Hepatic stellate cell (primary cell): ENCODE results near the gene ATF7IP.

ENCODE experiments used
- DNase-seq: peaks from one replicate; pipeline ENCODE4 v3.0.0; 2011; ENCODE audit warnings: low spot score

ATF7IP gene

GRCh38 chr12:14505626-14506596, 140.4 kb downstream of the ATF7IP start:
- DNase-seq, result no peak

- DNase-seq, result no peak
These were observed 145.1 kb downstream of the ATF7IP start for GRCh38 chr12:14510574-14510973.

GRCh38 chr12:14514154-14514842, 148.8 kb downstream of the ATF7IP start:
- DNase-seq, result peak; percentile 12

- no peak for DNase-seq
These were observed 149.5 kb downstream of the ATF7IP start for GRCh38 chr12:14514946-14515345.

DNA sequence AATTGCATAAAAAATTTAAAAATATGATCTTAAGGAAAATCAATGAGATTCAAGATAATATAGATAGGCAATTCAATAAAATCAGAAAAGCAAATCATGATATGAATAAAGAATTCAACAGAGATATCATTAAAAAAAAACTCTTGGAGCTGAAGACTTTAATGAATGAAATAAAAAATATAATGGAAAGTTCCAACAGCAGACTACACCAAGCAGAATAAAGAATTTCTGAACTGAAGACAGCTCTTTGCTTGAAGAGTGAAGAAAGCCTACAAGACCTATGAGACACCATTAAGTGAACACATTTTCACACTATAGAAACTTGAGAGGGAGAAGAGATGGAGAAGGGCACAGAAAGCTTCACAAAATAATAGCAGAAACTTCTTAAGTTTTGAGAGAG, 156.3 kb downstream of the ATF7IP start:
- DNase-seq, result no peak

DNA sequence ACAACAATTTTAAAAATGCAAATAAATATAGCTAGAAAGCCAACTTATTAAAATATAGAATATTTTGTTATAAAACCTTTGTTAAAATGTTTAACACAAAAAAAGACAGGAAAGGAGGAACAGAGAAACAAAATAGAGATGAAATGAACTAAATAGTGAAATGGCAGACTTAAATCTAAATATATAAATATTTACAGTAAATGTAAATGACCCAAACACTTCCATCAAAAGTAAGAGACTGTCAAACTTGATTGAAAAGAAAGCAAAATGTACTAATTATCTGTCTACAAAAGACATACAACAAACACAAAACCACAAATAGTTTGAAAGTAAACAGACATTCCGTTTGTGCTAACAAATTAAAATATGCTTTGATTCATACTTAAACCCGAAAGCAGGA, 160.5 kb downstream of the ATF7IP start:
- no peak for DNase-seq

DNA sequence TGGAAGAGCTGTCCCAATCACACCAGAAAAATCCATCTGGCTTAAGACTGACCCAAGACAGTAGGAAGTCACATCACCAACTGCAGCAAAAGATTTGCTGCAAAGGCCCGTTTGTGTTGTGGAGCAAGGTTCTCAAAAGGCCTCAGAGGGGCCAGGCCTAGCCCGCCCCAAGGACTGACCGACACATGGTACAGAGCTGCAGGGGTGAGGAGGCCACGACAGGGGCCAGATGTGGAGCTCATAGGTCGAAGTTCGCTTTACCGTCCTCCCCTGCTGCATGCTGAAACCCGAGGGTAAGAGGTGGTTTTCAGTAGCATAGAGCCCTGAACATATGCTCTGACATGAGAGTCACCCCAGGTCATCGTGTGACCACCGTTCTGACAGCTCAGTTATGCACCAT, 166.7 kb downstream of the ATF7IP start:
- no peak for DNase-seq

- no peak for DNase-seq
These were observed 171.6 kb downstream of the ATF7IP start for GRCh38 chr12:14537088-14537487.

DNA sequence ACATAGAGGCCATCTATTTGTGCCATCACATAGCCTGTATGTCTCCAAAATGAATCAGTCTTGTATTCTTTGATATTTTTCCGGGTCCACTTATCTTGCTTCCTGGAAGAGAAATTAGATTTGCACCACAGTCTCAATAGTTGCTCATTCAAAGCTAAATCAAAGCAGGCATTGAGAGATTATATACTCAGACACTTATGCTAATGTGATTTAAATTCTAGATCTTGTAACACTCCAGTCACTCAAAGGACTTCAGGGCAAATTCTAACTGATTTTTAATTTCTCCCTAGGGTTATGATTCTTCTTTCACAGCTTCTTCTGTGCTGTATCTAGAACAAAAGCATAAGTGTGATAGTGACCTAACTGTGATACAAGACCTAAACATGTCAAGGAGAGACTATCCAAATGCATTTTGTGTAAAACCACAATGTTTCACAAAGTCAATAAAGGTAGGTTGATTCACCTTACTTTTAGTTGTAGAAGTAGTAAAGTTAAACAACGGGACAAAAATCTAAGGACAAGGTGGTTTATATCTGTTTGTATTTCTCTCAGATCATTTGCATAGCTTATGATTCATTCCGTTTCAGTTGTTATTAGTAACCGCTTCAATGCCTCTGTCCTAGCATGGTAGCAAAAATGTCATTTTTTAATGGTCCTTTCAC, 175.4 kb downstream of the ATF7IP start:
- DNase-seq, result no peak

- DNase-seq, result no peak
These were observed 180.0 kb downstream of the ATF7IP start for GRCh38 chr12:14545144-14546124.

- no peak for DNase-seq
These were observed 182.1 kb downstream of the ATF7IP start for GRCh38 chr12:14547571-14547970.

DNA sequence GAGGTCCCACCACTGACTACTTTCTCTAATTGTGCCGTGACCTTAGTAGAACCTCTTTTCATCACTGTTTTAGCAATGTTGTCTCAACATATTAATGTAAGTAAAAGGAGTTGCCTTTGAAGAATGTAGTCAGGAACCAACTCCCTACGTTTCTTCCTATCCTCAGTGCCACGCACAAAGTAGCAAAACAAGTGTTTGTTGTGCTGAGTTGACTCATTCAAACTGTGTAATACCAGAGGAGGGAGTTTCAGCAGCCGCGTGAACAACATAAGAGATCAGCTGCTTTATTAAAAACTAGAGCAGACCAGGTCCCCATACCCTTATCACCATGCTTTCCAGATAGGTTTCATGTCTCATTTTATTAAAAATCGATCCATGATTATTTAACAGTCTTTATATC, 183.1 kb downstream of the ATF7IP start:
- no peak for DNase-seq
